ENCODE measurements around the gene SH3PXD2B. TPM values are rescaled to one million over a fixed set of nuclear protein-coding genes. Genes with fewer than 3 reads are reported as not detected.

The SH3PXD2B gene
- total RNA-seq, 1 experiment from 2014 or later, result 27.5 TPM

GRCh38 chr5:172446336-172447051 is 7.8 kb downstream of the SH3PXD2B start:
- H3K36me3 ChIP-seq (ENCODE audit: control insufficient read depth in 1 of 2, insufficient read depth in 2 of 2, low read length in 2 of 2), result peaks cover 0 to 5% of the 10 kb centered on the region in 2 experiments; a peak in 1 of 4 replicates
- ChIA-PET RAD21 (ENCODE audit: low non-redundant PET in 1 of 2, low total read pairs in 2 of 2, uncharacterized antibody in 2 of 2, unreplicated experiment in 2 of 2) (interaction anchor here in 1 of 2 experiments (0.6 kb wide), 1 partner anchor 14 kb away, joined by 5 read pairs; no protein-coding TSS in a partner anchor), CTCF (interaction anchor here (1.0 to 2.0 kb wide), 2 partner anchors 9 kb away, joined by 3 to 5 read pairs; no protein-coding TSS in a partner anchor), POLR2A (no interaction called here)
- BruUV-seq (replicated peaks), result no TSS peak
- H3K79me2 ChIP-seq (ENCODE audit: insufficient read depth, low read length), result peaks cover 54% of the 10 kb centered on the region
- ATAC-seq (no peak), DNase-seq (ENCODE audit: low read depth, low spot score) (no peak)
- H2AFZ ChIP-seq (ENCODE audit: low read depth, low read length, poor library complexity, severe bottlenecking), result no peak overlapping the region
- no peaks in the 10 kb centered on the region for H3K9me2 ChIP-seq (ENCODE audit: insufficient read depth)
- intact Hi-C loops (cut with micrococcal nuclease), result no loop called here
- no peak overlapping the region for H3K4me3 ChIP-seq (replicated peaks in 1 of 2; ENCODE audit: low read depth in 1 of 2, low read length in 2 of 2)
- no peak overlapping the region for H3K9ac ChIP-seq (ENCODE audit: low read length)
- no peak for TF ChIP-seq CTCF (IDR thresholded peaks at IDR 0.05 in 2 of 3, conservative IDR thresholded peaks at IDR 0.05 in 1 of 3; ENCODE audit: borderline replicate concordance in 1 of 3, insufficient read depth in 1 of 3, low read depth in 2 of 3, low read length in 2 of 3)
- TF ChIP-seq POLR2AphosphoS5 (IDR thresholded peaks at IDR 0.05; ENCODE audit: low read depth, low read length), result no peak
- no peak for TF ChIP-seq CBX3 (IDR thresholded peaks at IDR 0.05; ENCODE audit: low read depth)
- no peak for TF ChIP-seq POLR2A (IDR thresholded peaks at IDR 0.05; ENCODE audit: borderline replicate concordance, extremely low read depth, insufficient read depth, insufficient read length)
- no peak for TF ChIP-seq ZNF274 (IDR thresholded peaks at IDR 0.05; ENCODE audit: low read depth, low read length)
- no peak for TF ChIP-seq ATF3 (IDR thresholded peaks at IDR 0.05)
- H3K9me3 ChIP-seq (ENCODE audit: control insufficient read depth in 1 of 2, insufficient read depth in 1 of 2, low read depth in 1 of 2, low read length in 2 of 2), result no peaks in the 10 kb centered on the region
- H3K27me3 ChIP-seq (ENCODE audit: insufficient read depth, low read length), result no peaks in the 10 kb centered on the region
- no peak overlapping the region for H3K4me2 ChIP-seq (ENCODE audit: low read length)
- H3K4me1 ChIP-seq (ENCODE audit: control insufficient read depth in 1 of 2, insufficient read depth in 2 of 2, low read length in 2 of 2), result peaks cover 15 to 26% of the 10 kb centered on the region in 2 experiments
- no peak overlapping the region for H3K27ac ChIP-seq (ENCODE audit: low read depth, low read length)
- H4K20me1 ChIP-seq (ENCODE audit: insufficient read depth), result 0 out of 2 replicates have a peak, but pooled peaks cover 8% of the 10 kb centered on the region

Data from HCT116 (cell line).